Endothelial cell of umbilical vein (primary cell): ENCODE measurements around the gene RAD50. TPM values are rescaled to one million over a fixed set of nuclear protein-coding genes. Genes with fewer than 3 reads are reported as not detected.

Experiments
- BruUV-seq: library from RNA; stranded (reverse); fragments of 400-500 nt; replicated peaks from 2 replicates; lab custom pipeline; 2021; lab: Mats Ljungman, UMichigan
- CTCF ChIA-PET: fragments of 300-600, 350-600 bp; sonication (Branson Sonifier 250); formaldehyde crosslinking; loops from one replicate; lab custom pipeline; 2021; ENCODE audit warnings: antibody characterized with exemption, inconsistent platforms; lab: Charles Lee
- POLR2A ChIA-PET: fragments of 300-600, 350-600 bp; sonication (Branson Sonifier 250); formaldehyde crosslinking; loops from one replicate; lab custom pipeline; 2021; ENCODE audit warnings: antibody characterized with exemption, inconsistent platforms; lab: Charles Lee
- DNase-seq: peaks from one replicate; pipeline ENCODE4 v3.0.0-alpha.2; 2011; ENCODE audit warnings: low read depth, low spot score
- FAIRE-seq: peaks from 2 replicates; lab custom pipeline; 2011; peaks lifted over from hg19 to GRCh38; lab: Jason Lieb, UNC
- H2AFZ ChIP-seq: 2 replicates; pipeline ENCODE4 v1.6.0; 2012; ENCODE audit warnings: low read depth, low read length, control low read depth, inconsistent platforms
- H3K27ac ChIP-seq: 2 replicates; pipeline ENCODE4 v1.5.1; 2011; ENCODE audit warnings: low read depth, mild to moderate bottlenecking, control low read depth, low read length, moderate library complexity; ENCODE audit not compliant: insufficient read depth
- H3K27me3 ChIP-seq, 2 experiments: 2 replicates each; pipeline versions ENCODE4 v1.6.0 to v1.6.1; 2011; ENCODE audit warnings: low read length in 2 of 2, mixed read lengths in 1 of 2; ENCODE audit not compliant: control insufficient read depth in 2 of 2, insufficient read depth in 2 of 2
- H3K36me3 ChIP-seq, 2 experiments: 2 replicates in 1 of 2; 3 replicates in 1 of 2; pipeline ENCODE4 v1.5.1; 2011; ENCODE audit warnings: low read length in 2 of 2, mild to moderate bottlenecking in 1 of 2, moderate library complexity in 1 of 2; ENCODE audit not compliant: control insufficient read depth in 2 of 2, insufficient read depth in 2 of 2; ENCODE audit errors: extremely low read depth in 1 of 2
- H3K4me1 ChIP-seq: 3 replicates; pipeline ENCODE4 v1.5.1; 2011; ENCODE audit warnings: mild to moderate bottlenecking, low read length; ENCODE audit not compliant: control insufficient read depth, insufficient read depth; ENCODE audit errors: extremely low read depth
- H3K4me2 ChIP-seq: 2 replicates; pipeline ENCODE4 v1.6.1; 2011; ENCODE audit warnings: low read length, control low read depth, mixed read lengths; ENCODE audit not compliant: insufficient read depth
- H3K4me3 ChIP-seq, 3 experiments: fragments of 200-600 bp in 1 of 3; sonication (generic), shearing (Covaris generic) in 1 of 3; replicated peaks in 1 of 3; 2 replicates each; pipeline ENCODE4 v1.5.1; 2011 to 2016; ENCODE audit warnings: control low read depth in 3 of 3, low read length in 3 of 3, mild to moderate bottlenecking in 2 of 3, inconsistent platforms in 1 of 3, low read depth in 1 of 3, moderate library complexity in 1 of 3; ENCODE audit not compliant: insufficient read depth in 1 of 3
- H3K79me2 ChIP-seq: 2 replicates; pipeline ENCODE4 v1.6.0; 2012; ENCODE audit warnings: low read length, inconsistent platforms; ENCODE audit not compliant: control insufficient read depth, insufficient read depth
- H3K9ac ChIP-seq: replicated peaks from 2 replicates; pipeline ENCODE3; 2011; ENCODE audit warnings: low read length, control low read depth; ENCODE audit not compliant: insufficient read depth; ENCODE audit errors: extremely low read depth
- H3K9me1 ChIP-seq: replicated peaks from 3 replicates; pipeline ENCODE4 v1.6.0; 2011; ENCODE audit warnings: mild to moderate bottlenecking, low read length; ENCODE audit not compliant: control insufficient read depth, insufficient read depth; ENCODE audit errors: extremely low read depth
- H3K9me3 ChIP-seq: replicated peaks from 2 replicates; pipeline ENCODE4 v1.5.1; 2012; ENCODE audit warnings: low read length, inconsistent platforms; ENCODE audit not compliant: control insufficient read depth, insufficient read depth
- H4K20me1 ChIP-seq: replicated peaks from 2 replicates; pipeline ENCODE3; 2011; ENCODE audit warnings: mild to moderate bottlenecking, low read length; ENCODE audit not compliant: control insufficient read depth, insufficient read depth; ENCODE audit errors: extremely low read depth
- CTCF ChIP-seq, 2 donors: IDR thresholded peaks; 1 replicate in 1 of 2; 2 replicates in 1 of 2; pipeline ENCODE4 v1.5.1; 2011; ENCODE audit warnings: low read length in 2 of 2, mild to moderate bottlenecking in 2 of 2, moderate library complexity in 2 of 2, control low read depth in 1 of 2, inconsistent platforms in 1 of 2, low read depth in 1 of 2; ENCODE audit not compliant: insufficient read depth in 1 of 2; ENCODE audit errors: extremely low read depth in 1 of 2
- EZH2 ChIP-seq: IDR thresholded peaks from 2 replicates; pipeline ENCODE4 v1.6.1; 2012; ENCODE audit warnings: borderline replicate concordance, low read depth, mild to moderate bottlenecking, moderate library complexity, low read length, inconsistent platforms; ENCODE audit not compliant: severe bottlenecking
- FOS ChIP-seq: IDR thresholded peaks from 2 replicates; pipeline ENCODE4 v1.6.1; 2011; ENCODE audit warnings: mild to moderate bottlenecking, low read length, moderate library complexity, borderline replicate concordance; ENCODE audit not compliant: insufficient read depth
- GATA2 ChIP-seq: IDR thresholded peaks from 2 replicates; pipeline ENCODE4 v1.7.0; 2011; ENCODE audit warnings: low read depth, mild to moderate bottlenecking, moderate library complexity, mixed read lengths, low read length; ENCODE audit not compliant: insufficient read length, insufficient read depth
- JUN ChIP-seq: IDR thresholded peaks from 2 replicates; pipeline ENCODE4 v1.6.1; 2011; ENCODE audit warnings: borderline replicate concordance, low read depth; ENCODE audit not compliant: insufficient read length, insufficient read depth
- MAX ChIP-seq: IDR thresholded peaks from 2 replicates; pipeline ENCODE4 v1.6.1; 2011; ENCODE audit not compliant: insufficient read depth, insufficient read length
- MYC ChIP-seq: IDR thresholded peaks from one replicate; pipeline ENCODE4 v1.6.1; 2011; ENCODE audit warnings: mild to moderate bottlenecking, low read depth, low read length
- POLR2A ChIP-seq: IDR thresholded peaks from 2 replicates; pipeline ENCODE4 v1.6.1; 2012; ENCODE audit warnings: low read depth, mild to moderate bottlenecking, control low read depth, low read length
- POLR2AphosphoS5 ChIP-seq: IDR thresholded peaks from 2 replicates; pipeline ENCODE4 v1.6.1; 2012; ENCODE audit warnings: low read depth, mild to moderate bottlenecking, control low read depth, low read length, moderate library complexity; ENCODE audit not compliant: insufficient read depth
- dilution Hi-C: fragments of 300-500 bp; cut with MboI; formaldehyde crosslinking; loops from one replicate; pipeline ENCODE4 v1.15.0; 2019; ENCODE audit warnings: low sequenced_read_pairs; ENCODE audit not compliant: extremely low pct_ligation_motif_present
- intact Hi-C: fragments of 100-400 bp; cut with micrococcal nuclease; formaldehyde crosslinking; loops from one replicate; pipeline ENCODE4 v1.10.0; 2022
- polyA plus RNA-seq, 4 experiments: library from polyadenylated mRNA; depleted of rRNA in 3 of 4; stranded (reverse) in 3 of 4; unstranded in 1 of 4; fragments of >200 nt; gene quantifications; 2 replicates each; pipeline versions ENCODE4 v1.2.1 to v1.2.3, GENCODE V29; 2011 to 2012; ENCODE audit warnings: missing spikeins in 1 of 4
- total RNA-seq: library from RNA; stranded (reverse); gene quantifications from 2 replicates; pipeline ENCODE4 v1.2.3, GENCODE V29; 2021

The RAD50 gene
- total and polyA plus RNA-seq, 2 donors (not counting 3 experiments of a cell fraction or from before 2014, with no cell fraction given): 6.1 to 20.4 TPM

GRCh38 chr5:132647473-132647872 is 90.7 kb downstream of the RAD50 start:
- DNase-seq (no peak), FAIRE-seq (no peak)
- no peaks in the 10 kb centered on the region for H3K79me2 ChIP-seq
- dilution Hi-C loops: no loop called here
- POLR2A ChIA-PET: no interaction called here
- H3K9me3 ChIP-seq: no peaks in the 10 kb centered on the region
- H3K9ac ChIP-seq: no peak overlapping the region
- H3K4me2 ChIP-seq: no peak overlapping the region
- H3K27me3 ChIP-seq: peaks cover 0 to 2% of the 10 kb centered on the region in 2 experiments
- no peaks in the 10 kb centered on the region for H3K9me1 ChIP-seq
- H3K27ac ChIP-seq: no peak overlapping the region
- H4K20me1 ChIP-seq: no peaks in the 10 kb centered on the region
- H3K4me1 ChIP-seq: no peaks in the 10 kb centered on the region
- TF ChIP-seq MYC (no peak), MAX (no peak), GATA2 (no peak), POLR2AphosphoS5 (no peak), FOS (no peak), EZH2 (no peak), CTCF (IDR thresholded peaks at IDR 0.05; ENCODE audit: extremely low read depth in 1 of 2, insufficient read depth in 1 of 2, low read depth in 1 of 2, low read length in 2 of 2) (no peak), JUN (no peak), POLR2A (no peak)
- no peak overlapping the region for H2AFZ ChIP-seq
- no peak overlapping the region for H3K4me3 ChIP-seq
- CTCF ChIA-PET: interaction anchor here (0.8 to 1.6 kb wide), 5 partner anchors 9 to 173 kb away, joined by 3 to 4 read pairs (median 3); no protein-coding TSS in a partner anchor
- no TSS peak for BruUV-seq
- intact Hi-C loops: no loop called here
- peaks cover 0 to 3% of the 10 kb centered on the region in 2 experiments for H3K36me3 ChIP-seq
